GM21367 (cell line): Measurements from ENCODE around the gene SNX22.

ENCODE experiments used
- ATAC-seq: cut with Tn5 transposase; IDR thresholded peaks from one replicate; pipeline ENCODE4 v1.9.1; 2021; ENCODE audit not compliant: unreplicated experiment

The SNX22 gene

DNA sequence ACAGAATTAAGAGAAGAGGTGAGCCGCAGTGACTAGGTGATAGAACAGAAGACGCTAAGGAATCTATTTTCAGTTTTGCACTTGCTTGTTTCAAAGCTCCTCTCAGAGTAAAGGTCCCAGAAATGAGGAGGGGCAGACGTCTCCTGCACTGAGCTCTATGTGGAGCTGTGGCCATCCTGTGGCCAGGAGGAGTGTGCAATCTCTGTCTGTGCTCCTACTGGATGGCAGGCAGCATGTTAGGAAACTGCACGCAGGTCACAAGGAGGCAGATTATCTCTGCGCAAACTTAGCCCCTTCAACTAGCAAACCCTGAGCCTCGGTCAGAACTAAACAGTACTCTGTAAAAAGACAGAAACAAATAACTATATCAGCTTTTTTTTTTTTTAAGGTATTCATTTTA is 42.4 kb downstream of the SNX22 start:
- ATAC-seq, result no peak

GRCh38 chr15:64197425-64197824 is 45.9 kb downstream of the SNX22 start:
- ATAC-seq, result no peak

DNA sequence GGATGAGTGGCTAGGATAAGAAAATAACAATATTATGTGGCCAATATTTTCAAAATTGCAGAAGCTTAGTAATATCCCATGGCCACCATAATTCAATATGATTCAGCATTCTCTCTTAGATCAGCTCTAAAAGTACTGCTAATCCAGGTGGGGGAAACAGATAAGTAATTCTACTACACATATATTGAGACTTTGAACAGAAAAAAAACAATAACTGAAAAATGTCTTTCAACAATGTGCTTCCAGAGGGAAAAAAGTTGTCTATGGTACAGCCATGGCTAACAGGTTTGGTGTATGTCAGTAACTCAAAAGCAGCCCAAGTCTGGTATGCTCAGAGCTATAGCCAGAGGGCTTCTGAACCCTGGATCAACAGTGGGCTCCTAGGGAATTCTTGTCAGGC is 53.7 kb downstream of the SNX22 start:
- no peak for ATAC-seq
